Panc1 (cell line): Measurements from ENCODE around the gene CREB5. TPM values are rescaled to one million over a fixed set of nuclear protein-coding genes. Genes with fewer than 3 reads are reported as not detected.

Source experiments
- ATAC-seq: fragments of 200-7000 bp; cut with Tn5 transposase; 2 replicates; pipeline ENCODE4 v1.9.1; 2020; ENCODE audit warnings: mild to moderate bottlenecking, moderate library complexity
- BruUV-seq: library from RNA; stranded (reverse); fragments of 400-500 nt; replicated peaks from 2 replicates; lab custom pipeline; 2021; lab: Mats Ljungman, UMichigan
- CTCF ChIA-PET: fragments of 300-600 bp; sonication (Branson Sonifier 250); formaldehyde crosslinking; loops from one replicate; lab custom pipeline; 2022; ENCODE audit warnings: antibody characterized with exemption; lab: Charles Lee
- POLR2A ChIA-PET: fragments of 300-600 bp; sonication (Branson Sonifier 250); formaldehyde crosslinking; loops from one replicate; lab custom pipeline; 2022; ENCODE audit warnings: antibody characterized with exemption; lab: Charles Lee
- DNase-seq: peaks from one replicate; pipeline ENCODE4 v3.0.0-alpha.2; 2010; ENCODE audit warnings: low read depth, low spot score
- H3K27ac ChIP-seq: 2 replicates; pipeline ENCODE4 v1.5.1; 2011; ENCODE audit warnings: mild to moderate bottlenecking, low read length, inconsistent platforms
- H3K27me3 ChIP-seq: fragments of 200-500 bp; sonication (Bioruptor generic); 2 replicates; pipeline ENCODE4 v1.6.0; 2014; ENCODE audit warnings: low read length, inconsistent platforms; ENCODE audit not compliant: control insufficient read depth, insufficient read depth
- H3K36me3 ChIP-seq: fragments of 200-500 bp; sonication (Bioruptor generic); 2 replicates; pipeline ENCODE4 v1.5.1; 2014; ENCODE audit warnings: inconsistent platforms, mild to moderate bottlenecking, low read length, moderate library complexity; ENCODE audit not compliant: control insufficient read depth, insufficient read depth
- H3K4me1 ChIP-seq: 2 replicates; pipeline ENCODE4 v1.5.1; 2011; ENCODE audit warnings: inconsistent platforms, mild to moderate bottlenecking, low read length, moderate library complexity; ENCODE audit not compliant: control insufficient read depth, insufficient read depth
- H3K4me3 ChIP-seq, 2 experiments: 2 replicates each; pipeline ENCODE4 v1.5.1; 2011 to 2012; ENCODE audit warnings: low read depth in 2 of 2, low read length in 2 of 2, mild to moderate bottlenecking in 2 of 2, inconsistent platforms in 1 of 2, moderate library complexity in 1 of 2
- H3K9me3 ChIP-seq: fragments of 200-500 bp; sonication (Bioruptor generic); 2 replicates; pipeline ENCODE4 v1.5.1; 2014; ENCODE audit warnings: low read depth, mild to moderate bottlenecking, inconsistent platforms, low read length, moderate library complexity; ENCODE audit not compliant: control insufficient read depth, insufficient read depth
- CTCF ChIP-seq: fragments of 450-650 bp; IDR thresholded peaks from 2 replicates; pipeline ENCODE4 v1.5.1; 2017; ENCODE audit warnings: mild to moderate bottlenecking
- POLR2AphosphoS5 ChIP-seq: IDR thresholded peaks from 2 replicates; pipeline ENCODE4 v1.6.1; 2012; ENCODE audit warnings: mild to moderate bottlenecking, low read depth, low read length, moderate library complexity
- REST ChIP-seq, 2 experiments: IDR thresholded peaks; 2 replicates each; pipeline ENCODE4 v1.6.1; 2011 to 2012; ENCODE audit warnings: low read depth in 2 of 2, control low read depth in 1 of 2, low read length in 1 of 2, mild to moderate bottlenecking in 1 of 2, moderate library complexity in 1 of 2; ENCODE audit not compliant: insufficient read depth in 1 of 2
- SIN3A ChIP-seq: IDR thresholded peaks from 2 replicates; pipeline ENCODE4 v1.6.1; 2012; ENCODE audit warnings: low read depth, mild to moderate bottlenecking, low read length, moderate library complexity, borderline replicate concordance; ENCODE audit not compliant: insufficient read depth
- TCF7L2 ChIP-seq: IDR thresholded peaks from 2 replicates; pipeline ENCODE4 v1.6.1; 2011; ENCODE audit warnings: mild to moderate bottlenecking, low read depth, low read length, inconsistent platforms
- in situ Hi-C: cut with HindIII; loops from 2 replicates; pipeline ENCODE4 v1.10.0; 2016; ENCODE audit warnings: low sequenced_read_pairs, low pct_unique_long_range_greater_than_20kb
- intact Hi-C: fragments of 100-400 bp; cut with micrococcal nuclease; formaldehyde crosslinking; loops from one replicate; pipeline ENCODE4 v1.10.0; 2022; ENCODE audit not compliant: unreplicated experiment
- total RNA-seq: library from RNA; stranded (reverse); gene quantifications from one replicate; pipeline ENCODE4 v1.2.1, GENCODE V29; 2021; ENCODE audit not compliant: unreplicated experiment

CREB5 gene
- total RNA-seq, 1 experiment from 2014 or later = 3.1 TPM

- POLR2A ChIA-PET = no interaction called here
- no peaks in the 10 kb centered on the region for H3K4me1 ChIP-seq
- no peak for DNase-seq
- intact Hi-C loops = no loop called here
- CTCF ChIA-PET = no interaction called here
- in situ Hi-C loops = no loop called here
- ATAC-seq = no peak
- no peak for TF ChIP-seq REST (IDR thresholded peaks at IDR 0.05; ENCODE audit: insufficient read depth in 1 of 2, low read depth in 2 of 2, low read length in 1 of 2)
- no peak for TF ChIP-seq SIN3A
- TF ChIP-seq POLR2AphosphoS5 = no peak
- TF ChIP-seq TCF7L2 = no peak
- no peak for TF ChIP-seq CTCF
- BruUV-seq = no TSS peak
- H3K36me3 ChIP-seq = no peaks in the 10 kb centered on the region
- no peaks in the 10 kb centered on the region for H3K9me3 ChIP-seq
- peaks cover 46% of the 10 kb centered on the region for H3K27me3 ChIP-seq
- H3K27ac ChIP-seq = no peak overlapping the region
- H3K4me3 ChIP-seq = no peak overlapping the region
Measured at GRCh38 chr7:28433699-28434219, 21.4 kb downstream of the CREB5 start.

GRCh38 chr7:28434510-28434909 is 22.2 kb downstream of the CREB5 start:
- Histone ChIP-seq H3K36me3 (no peaks in the 10 kb centered on the region), H3K4me1 (no peaks in the 10 kb centered on the region), H3K9me3 (no peaks in the 10 kb centered on the region), H3K4me3 (no peak overlapping the region), H3K27ac (no peak overlapping the region), H3K27me3 (peaks cover 54% of the 10 kb centered on the region)
- BruUV-seq = no TSS peak
- TF ChIP-seq TCF7L2 (no peak), CTCF (no peak), SIN3A (no peak), REST (IDR thresholded peaks at IDR 0.05; ENCODE audit: insufficient read depth in 1 of 2, low read depth in 2 of 2, low read length in 1 of 2) (no peak), POLR2AphosphoS5 (no peak)
- DNase-seq = no peak
- in situ Hi-C loops (no loop called here), intact Hi-C loops (no loop called here)
- ChIA-PET POLR2A (interaction anchor here (0.7 kb wide), 1 partner anchor 65 kb away, joined by 12 read pairs; no protein-coding TSS in a partner anchor), CTCF (no interaction called here)
- no peak for ATAC-seq
